Upper lobe of left lung (tissue), 4 donors: ENCODE measurements around the gene DOCK1.

Experiments used
- POLR2AphosphoS5 ChIP-seq, 2 donors: sonication (generic); formaldehyde crosslinking; IDR thresholded peaks; one replicate each; pipeline ENCODE4 v1.5.1; 2017; ENCODE audit warnings: antibody characterized with exemption in 2 of 2
- TF ChIP-seq, protein P1 (sequence below), 6 experiments: fragments of 450-650 bp in 4 of 6; fragments of 200-600 bp in 2 of 6; sonication (generic) in 2 of 6; IDR thresholded peaks; one replicate each; pipeline ENCODE4 v1.5.1; 2016 to 2019; ENCODE audit warnings: antibody characterized with exemption in 6 of 6

- TF ChIP-seq, protein P1, sequence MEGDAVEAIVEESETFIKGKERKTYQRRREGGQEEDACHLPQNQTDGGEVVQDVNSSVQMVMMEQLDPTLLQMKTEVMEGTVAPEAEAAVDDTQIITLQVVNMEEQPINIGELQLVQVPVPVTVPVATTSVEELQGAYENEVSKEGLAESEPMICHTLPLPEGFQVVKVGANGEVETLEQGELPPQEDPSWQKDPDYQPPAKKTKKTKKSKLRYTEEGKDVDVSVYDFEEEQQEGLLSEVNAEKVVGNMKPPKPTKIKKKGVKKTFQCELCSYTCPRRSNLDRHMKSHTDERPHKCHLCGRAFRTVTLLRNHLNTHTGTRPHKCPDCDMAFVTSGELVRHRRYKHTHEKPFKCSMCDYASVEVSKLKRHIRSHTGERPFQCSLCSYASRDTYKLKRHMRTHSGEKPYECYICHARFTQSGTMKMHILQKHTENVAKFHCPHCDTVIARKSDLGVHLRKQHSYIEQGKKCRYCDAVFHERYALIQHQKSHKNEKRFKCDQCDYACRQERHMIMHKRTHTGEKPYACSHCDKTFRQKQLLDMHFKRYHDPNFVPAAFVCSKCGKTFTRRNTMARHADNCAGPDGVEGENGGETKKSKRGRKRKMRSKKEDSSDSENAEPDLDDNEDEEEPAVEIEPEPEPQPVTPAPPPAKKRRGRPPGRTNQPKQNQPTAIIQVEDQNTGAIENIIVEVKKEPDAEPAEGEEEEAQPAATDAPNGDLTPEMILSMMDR (IDR thresholded peaks at IDR 0.05): no peak
- TF ChIP-seq POLR2AphosphoS5 (IDR thresholded peaks at IDR 0.05): no peak
Measured at GRCh38 chr10:127298381-127298780, 393.2 kb downstream of the DOCK1 start.
